ENCODE results near the gene MBD4. TPM values are rescaled to one million over a fixed set of nuclear protein-coding genes. Genes with fewer than 3 reads are reported as not detected.

The MBD4 gene
- total RNA-seq, 3 donors from 2014 or later (not counting 1 experiment from before 2014, with no cell fraction given): 46.4 to 55.6 (median 48.0) TPM

GRCh38 chr3:129383292-129383860, 56.4 kb downstream of the MBD4 start:
- peaks cover 13% of the 10 kb centered on the region for H3K36me3 ChIP-seq (ENCODE audit: control insufficient read depth, insufficient read depth, low read length)
- intact Hi-C loops (cut with micrococcal nuclease): no loop called here
- H3K9me3 ChIP-seq (ENCODE audit: control insufficient read depth, insufficient read depth, low read length): no peaks in the 10 kb centered on the region
- H3K4me1 Mint-ChIP-seq: no peaks in the 10 kb centered on the region
- no peak overlapping the region for H3K4me3 Mint-ChIP-seq
- WGBS (ENCODE audit: insufficient coverage): 77% methylated on average over 6 of the region's 6 CpGs
- H3K4me1 ChIP-seq (ENCODE audit: control insufficient read depth, insufficient read depth, low read length): no peaks in the 10 kb centered on the region
- no peak overlapping the region for H3K4me3 ChIP-seq (ENCODE audit: low read length)
- H3K9me3 Mint-ChIP-seq: no peaks in the 10 kb centered on the region
- DNase-seq (peak in 1 of 2 donors; percentile 69), ATAC-seq (peak; percentile 79 to 91 (median 91))
- H3K27me3 ChIP-seq (ENCODE audit: control insufficient read depth, insufficient read depth, low read length): no peaks in the 10 kb centered on the region
- TF ChIP-seq CTCF (IDR thresholded peaks at IDR 0.05): peak; percentile 49
- no peaks in the 10 kb centered on the region for H3K27me3 Mint-ChIP-seq (ENCODE audit: low read depth in 2 of 2)
- H3K27ac ChIP-seq (ENCODE audit: low read length): no peak overlapping the region
- peaks cover 5% of the 10 kb centered on the region for H3K36me3 Mint-ChIP-seq
- H3K27ac Mint-ChIP-seq: no peak overlapping the region

- no peak overlapping the region for H3K4me3 Mint-ChIP-seq
- intact Hi-C loops (cut with micrococcal nuclease): no loop called here
- H3K36me3 Mint-ChIP-seq: no peaks in the 10 kb centered on the region
- WGBS (ENCODE audit: insufficient coverage): 89% methylated on average over 2 of the region's 2 CpGs
- Histone ChIP-seq H3K27me3 (ENCODE audit: control insufficient read depth, insufficient read depth, low read length) (no peaks in the 10 kb centered on the region), H3K36me3 (ENCODE audit: control insufficient read depth, insufficient read depth, low read length) (peaks cover 6% of the 10 kb centered on the region), H3K4me1 (ENCODE audit: control insufficient read depth, insufficient read depth, low read length) (no peaks in the 10 kb centered on the region), H3K4me3 (ENCODE audit: low read length) (no peak overlapping the region), H3K9me3 (ENCODE audit: control insufficient read depth, insufficient read depth, low read length) (no peaks in the 10 kb centered on the region), H3K27ac (ENCODE audit: low read length) (no peak overlapping the region)
- no peaks in the 10 kb centered on the region for H3K4me1 Mint-ChIP-seq
- no peaks in the 10 kb centered on the region for H3K9me3 Mint-ChIP-seq
- no peak overlapping the region for H3K27ac Mint-ChIP-seq
- no peak for ATAC-seq
- no peak for TF ChIP-seq CTCF (IDR thresholded peaks at IDR 0.05)
- DNase-seq: no peak
- H3K27me3 Mint-ChIP-seq (ENCODE audit: low read depth in 2 of 2): no peaks in the 10 kb centered on the region
Observed at GRCh38 chr3:129382366-129382765, 57.4 kb downstream of the MBD4 start.

Other genes with a start within 250 kb of the MBD4 start
- 100 to 1,000 TPM; 127 to 141 (median 135) TPM for gene COPG1, start 190.3 kb downstream of the MBD4 start, total RNA-seq
- gene HMCES, start 161.1 kb downstream of the MBD4 start, total RNA-seq: 10 to 100 TPM; 37.3 to 42.8 (median 40.9) TPM
- 1 to 10 TPM in 2 of 3 donors, under 1 TPM in 1; 0.94 to 3.3 (median 1.4) TPM for gene EFCAB12, start 11.3 kb downstream of the MBD4 start, total RNA-seq
- gene IFT122, start 276 bp upstream of the MBD4 start, total RNA-seq: 10 to 100 TPM; 20.7 to 26.6 (median 23.9) TPM
- not detected for gene RHO, start 88.7 kb upstream of the MBD4 start, total RNA-seq
- not detected for gene H1-8, start 103.2 kb upstream of the MBD4 start, total RNA-seq
- 100 to 1,000 TPM; 135 to 214 (median 189) TPM for gene PLXND1, start 166.7 kb upstream of the MBD4 start, total RNA-seq

Data from natural killer cell (primary cell).